SU-DHL-6 (cell line): ENCODE results near the gene SLC6A4.
"Not testable (repeated sequence)": the region's sequence is repeated elsewhere in the genome, so short reads cannot be mapped to it uniquely, and the experiment has no call there.

Experiments used
- H2AFZ ChIP-seq: fragments of 200-600 bp; sonication (generic); 2 replicates; pipeline ENCODE4 v1.6.1; 2014; ENCODE audit warnings: low read depth, mild to moderate bottlenecking, moderate library complexity, mixed read lengths, antibody characterized with exemption, low read length; ENCODE audit not compliant: severe bottlenecking
- H3F3A ChIP-seq: fragments of 200-600 bp; shearing (Covaris generic); 2 replicates; pipeline ENCODE4 v1.6.0; 2016; ENCODE audit warnings: antibody characterized with exemption, mild to moderate bottlenecking; ENCODE audit not compliant: insufficient read depth
- H3K27ac ChIP-seq: fragments of 200-600 bp; sonication (generic); 2 replicates; pipeline ENCODE4 v1.5.1; 2016; ENCODE audit warnings: low read depth, mild to moderate bottlenecking, low read length, moderate library complexity, mixed read lengths
- H3K27me3 ChIP-seq: fragments of 200-600 bp; sonication (generic), shearing (Covaris generic); 2 replicates; pipeline ENCODE4 v1.6.0; 2014; ENCODE audit warnings: mild to moderate bottlenecking, low read length
- H3K36me3 ChIP-seq: fragments of 200-600 bp; sonication (generic); 2 replicates; pipeline ENCODE4 v1.6.1; 2014; ENCODE audit warnings: mild to moderate bottlenecking, low read length, mixed read lengths
- H3K4me2 ChIP-seq: fragments of 300-600, 200-600 bp; shearing (Covaris generic), sonication (generic); 2 replicates; pipeline ENCODE4 v1.6.0; 2014; ENCODE audit warnings: low read length, low read depth, mild to moderate bottlenecking; ENCODE audit not compliant: poor library complexity, severe bottlenecking
- H3K4me3 ChIP-seq: fragments of 200-600 bp; sonication (generic); 2 replicates; pipeline ENCODE4 v1.5.1; 2014; ENCODE audit warnings: antibody characterized with exemption, low read length, mild to moderate bottlenecking, mixed read lengths; ENCODE audit not compliant: insufficient read depth, poor library complexity, severe bottlenecking
- H3K79me2 ChIP-seq: fragments of 200-600 bp; sonication (generic); 2 replicates; pipeline ENCODE4 v1.6.1; 2014; ENCODE audit warnings: mild to moderate bottlenecking, low read length, moderate library complexity; ENCODE audit not compliant: insufficient read depth
- H3K9ac ChIP-seq: fragments of 200-600 bp; sonication (generic); 2 replicates; pipeline ENCODE4 v1.7.0; 2014; ENCODE audit warnings: mild to moderate bottlenecking, low read length
- H3K9me2 ChIP-seq: fragments of 200-600 bp; sonication (generic); replicated peaks from 2 replicates; pipeline ENCODE4 v1.6.1; 2014; ENCODE audit warnings: low read length; ENCODE audit not compliant: insufficient read depth
- H3K9me3 ChIP-seq: fragments of 200-600 bp; sonication (generic); 2 replicates; pipeline ENCODE4 v1.6.1; 2014; ENCODE audit warnings: low read length, mixed read lengths; ENCODE audit not compliant: insufficient read depth
- H4K20me1 ChIP-seq: fragments of 200-600 bp; sonication (generic); 2 replicates; pipeline ENCODE4 v1.6.1; 2014; ENCODE audit warnings: low read depth, mild to moderate bottlenecking, antibody characterized with exemption, low read length, moderate library complexity, mixed read lengths
- CTCF ChIP-seq: fragments of 200-600 bp; sonication (generic); IDR thresholded peaks from one replicate; pipeline ENCODE4 v1.5.1; 2017; ENCODE audit warnings: antibody characterized with exemption, mild to moderate bottlenecking, low read length, moderate library complexity; ENCODE audit not compliant: insufficient read depth, poor library complexity, severe bottlenecking
- EZH2phosphoT487 ChIP-seq: fragments of 200-600 bp; sonication (generic), shearing (Covaris generic); conservative IDR thresholded peaks from 2 replicates; pipeline ENCODE4 v1.6.1; 2018; ENCODE audit warnings: mild to moderate bottlenecking, antibody characterized with exemption, low read length, moderate library complexity, mixed read lengths

Gene SLC6A4

GRCh38 chr17:30153463-30153862, 82.0 kb downstream of the SLC6A4 start:
- H3K9me3 ChIP-seq: no peaks in the 10 kb centered on the region
- H3K9me2 ChIP-seq: no peaks in the 10 kb centered on the region
- peaks cover 61% of the 10 kb centered on the region for H3K79me2 ChIP-seq
- no peaks in the 10 kb centered on the region for H3K27me3 ChIP-seq
- no peak overlapping the region for H3K27ac ChIP-seq
- no peak overlapping the region for H3K9ac ChIP-seq
- H2AFZ ChIP-seq: no peak overlapping the region
- TF ChIP-seq EZH2phosphoT487 (no peak), CTCF (no peak)
- no peak overlapping the region for H3K4me2 ChIP-seq
- no peak overlapping the region for H3K4me3 ChIP-seq
- peaks cover 18% of the 10 kb centered on the region; the same call in 1 of the 2 replicates for H3F3A ChIP-seq
- H4K20me1 ChIP-seq: no peaks in the 10 kb centered on the region
- peaks cover 9% of the 10 kb centered on the region for H3K36me3 ChIP-seq

- Histone ChIP-seq H4K20me1 (no peaks in the 10 kb centered on the region), H3K27ac (peak overlapping the region; percentile 49; the same call in 1 of the 2 replicates), H3K36me3 (no peaks in the 10 kb centered on the region), H3K27me3 (no peaks in the 10 kb centered on the region), H3K4me2 (peak overlapping the region; percentile 33), H3K9ac (no peak overlapping the region), H3K9me2 (no peaks in the 10 kb centered on the region), H2AFZ (no peak overlapping the region), H3F3A (peaks cover 24% of the 10 kb centered on the region; the same call in 1 of the 2 replicates), H3K4me3 (no peak overlapping the region), H3K9me3 (no peaks in the 10 kb centered on the region), H3K79me2 (peaks cover 47% of the 10 kb centered on the region)
- TF ChIP-seq CTCF (no peak), EZH2phosphoT487 (no peak)
Measured at GRCh38 chr17:30151471-30151870, 84.0 kb downstream of the SLC6A4 start.

GRCh38 chr17:30148376-30148775, 87.1 kb downstream of the SLC6A4 start:
- TF ChIP-seq CTCF (no peak), EZH2phosphoT487 (no peak)
- Histone ChIP-seq H3K27ac (no peak overlapping the region), H3K79me2 (peaks cover 54% of the 10 kb centered on the region)

GRCh38 chr17:30147860-30148259, 87.6 kb downstream of the SLC6A4 start:
- not testable (repeated sequence) for H3K27ac ChIP-seq, H4K20me1 ChIP-seq, H3K4me3 ChIP-seq, H3K9me2 ChIP-seq, H3K36me3 ChIP-seq, H3K4me2 ChIP-seq, H3K27me3 ChIP-seq, H3K9ac ChIP-seq, H3K9me3 ChIP-seq, H2AFZ ChIP-seq
- H3K79me2 ChIP-seq: peaks cover 54% of the 10 kb centered on the region
- peaks cover 22% of the 10 kb centered on the region for H3F3A ChIP-seq

More at GRCh38 chr17:30148376-30148775, 87.1 kb downstream of the SLC6A4 start:
- Histone ChIP-seq H3K9ac (no peak overlapping the region), H3K9me2 (no peaks in the 10 kb centered on the region), H3F3A (peaks cover 17% of the 10 kb centered on the region), H3K36me3 (no peaks in the 10 kb centered on the region), H3K4me2 (no peak overlapping the region), H4K20me1 (peaks cover 2% of the 10 kb centered on the region; the same call in 1 of the 2 replicates), H3K27me3 (no peaks in the 10 kb centered on the region), H3K4me3 (no peak overlapping the region), H3K9me3 (no peaks in the 10 kb centered on the region), H2AFZ (no peak overlapping the region)
